Upper lobe of right lung (tissue), 1 donor: Measurements from ENCODE around the gene SIPA1L2. TPM values are rescaled to one million over a fixed set of nuclear protein-coding genes. Genes with fewer than 3 reads are reported as not detected.

Experiments
- ATAC-seq: fragments of 200-7000 bp; cut with Tn5 transposase; one replicate; pipeline ENCODE4 v1.9.1; 2020; ENCODE audit warnings: mild to moderate bottlenecking, moderate library complexity
- DNase-seq: peaks from one replicate; pipeline ENCODE4 v3.0.0-alpha.2; 2020
- H3K27ac ChIP-seq: fragments of 200-600 bp; one replicate; pipeline ENCODE4 v1.8.0; 2022
- H3K27me3 ChIP-seq: fragments of 200-600 bp; one replicate; pipeline ENCODE4 v1.8.0; 2022; ENCODE audit warnings: mild to moderate bottlenecking
- H3K36me3 ChIP-seq: fragments of 200-600 bp; one replicate; pipeline ENCODE4 v1.8.0; 2022
- H3K4me1 ChIP-seq: fragments of 200-600 bp; one replicate; pipeline ENCODE4 v1.8.0; 2022
- H3K4me3 ChIP-seq: fragments of 200-600 bp; one replicate; pipeline ENCODE4 v1.8.0; 2022; ENCODE audit warnings: mild to moderate bottlenecking
- H3K9me3 ChIP-seq: fragments of 200-600 bp; one replicate; pipeline ENCODE4 v1.8.0; 2022
- CTCF ChIP-seq: fragments of 200-600 bp; IDR thresholded peaks from one replicate; pipeline ENCODE4 v1.8.0; 2022; ENCODE audit warnings: antibody characterized with exemption
- intact Hi-C: fragments of 100-400 bp; cut with DNase I; formaldehyde crosslinking; loops from one replicate; pipeline ENCODE4 v1.11.0; 2022
- total RNA-seq: library from RNA; stranded (reverse); fragmentation: NEBNext Ultra II Directional; extraction: Animal tissue kit (Norgen Biotek cat#: 25700); gene quantifications from one replicate; pipeline ENCODE4 v1.2.1, GENCODE V29; 2021
- donor health status: DM: no; HTN: yes; CAD: no; lungs with severe emphysema.

The SIPA1L2 gene
- total RNA-seq, 1 donor from 2014 or later, result 38.3 TPM

DNA sequence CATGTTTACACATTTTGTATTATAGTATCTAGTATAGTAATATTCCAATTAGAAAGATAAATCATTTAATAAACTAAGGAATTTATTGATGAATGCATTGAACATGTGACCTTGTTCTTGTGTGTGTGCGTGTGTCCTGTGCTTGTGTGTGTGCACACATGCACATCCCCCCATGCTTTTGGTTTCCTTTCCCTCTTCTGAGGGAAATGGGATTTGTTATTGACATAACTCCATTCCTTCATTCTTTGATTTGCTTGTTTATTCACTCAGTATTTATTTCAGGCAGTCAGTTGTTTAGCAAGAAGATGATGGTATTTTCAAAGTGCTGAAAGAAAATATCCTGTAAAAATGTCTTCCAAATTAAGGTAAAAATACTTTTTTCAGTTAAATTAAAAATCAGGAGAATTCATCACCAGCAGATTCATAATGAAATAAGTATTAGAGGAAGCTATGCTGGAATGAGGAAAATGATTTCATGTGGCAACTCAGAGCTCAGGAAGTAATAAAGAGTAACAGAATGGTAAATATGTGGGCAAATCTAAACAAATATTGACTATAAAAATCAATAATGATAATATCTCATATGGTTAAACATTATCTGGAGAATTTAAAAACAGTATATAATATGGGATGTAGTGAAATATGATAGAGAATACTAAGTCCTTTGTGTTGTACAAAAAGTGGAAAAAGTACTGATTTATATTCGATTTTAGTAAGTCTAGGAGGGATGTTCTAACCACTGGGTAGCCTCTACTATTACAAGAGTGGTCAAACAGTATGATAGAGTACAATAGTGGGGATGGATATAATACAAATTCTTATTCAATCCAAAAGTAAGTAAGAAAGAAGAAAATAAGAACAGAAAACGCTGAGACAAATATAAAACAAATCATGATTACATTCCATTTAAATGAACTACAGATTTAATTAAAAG lies 35.2 kb upstream of the SIPA1L2 start:
- H3K9me3 ChIP-seq, result no peaks in the 10 kb centered on the region
- intact Hi-C loops, result no loop called here
- ATAC-seq, result no peak

DNA sequence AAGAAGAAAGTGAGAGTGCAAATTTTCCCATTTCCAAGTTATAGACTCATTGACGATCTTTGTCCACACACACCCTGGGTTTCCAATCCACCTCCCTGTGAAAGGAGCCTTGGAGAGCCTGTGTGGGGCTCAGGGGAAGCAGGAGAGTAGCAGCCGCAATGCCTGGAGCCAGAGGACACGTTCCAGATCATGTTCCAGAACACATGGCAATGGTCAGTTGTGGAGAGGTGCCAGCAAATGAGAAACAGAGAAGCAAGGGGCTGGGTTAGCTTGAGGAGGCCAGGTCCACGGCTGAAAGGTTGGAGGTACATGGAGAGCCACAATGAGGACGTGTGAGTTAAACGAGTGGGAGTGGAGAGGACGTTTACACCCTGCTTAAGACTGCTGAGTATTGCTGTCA lies 33.0 kb upstream of the SIPA1L2 start:
- no peaks in the 10 kb centered on the region for H3K9me3 ChIP-seq
- no peak for TF ChIP-seq CTCF
- ATAC-seq, result no peak
- H3K36me3 ChIP-seq, result no peaks in the 10 kb centered on the region
- H3K27me3 ChIP-seq, result no peaks in the 10 kb centered on the region
- no peak overlapping the region for H3K27ac ChIP-seq
- no peak for DNase-seq
- no peaks in the 10 kb centered on the region for H3K4me1 ChIP-seq
- intact Hi-C loops, result no loop called here
- H3K4me3 ChIP-seq, result no peak overlapping the region

More for the DNA sequence above, 35.2 kb upstream of the SIPA1L2 start:
- no peaks in the 10 kb centered on the region for H3K4me1 ChIP-seq
- H3K36me3 ChIP-seq, result no peaks in the 10 kb centered on the region
- H3K4me3 ChIP-seq, result no peak overlapping the region
- DNase-seq, result no peak
- TF ChIP-seq CTCF, result no peak
- H3K27me3 ChIP-seq, result no peaks in the 10 kb centered on the region
- H3K27ac ChIP-seq, result no peak overlapping the region

DNA sequence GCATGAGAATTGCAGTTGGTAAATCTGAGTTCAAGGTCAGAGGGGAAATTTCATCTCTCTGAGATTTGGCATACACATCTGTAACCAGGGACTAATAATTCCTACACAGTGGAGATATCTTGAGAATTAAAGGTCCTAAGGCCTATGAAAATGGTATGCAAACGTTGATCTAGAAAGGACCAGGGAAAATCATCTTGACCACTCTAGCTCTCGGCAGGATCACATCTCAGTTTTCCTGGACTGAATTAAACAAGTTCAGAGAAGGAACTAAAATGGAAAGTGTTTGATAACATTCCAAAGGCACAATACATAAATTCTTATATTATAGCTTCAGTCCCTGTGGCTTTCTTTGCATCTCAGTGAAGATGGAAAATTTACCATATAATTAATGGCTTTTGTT lies 28.5 kb upstream of the SIPA1L2 start:
- Histone ChIP-seq H3K27ac (no peak overlapping the region), H3K27me3 (no peaks in the 10 kb centered on the region), H3K36me3 (no peaks in the 10 kb centered on the region), H3K4me3 (no peak overlapping the region), H3K9me3 (no peaks in the 10 kb centered on the region), H3K4me1 (no peaks in the 10 kb centered on the region)
- ATAC-seq (no peak), DNase-seq (no peak)
- TF ChIP-seq CTCF, result no peak
- intact Hi-C loops, result no loop called here

GRCh38 chr1:232657426-232658005 lies 27.6 kb upstream of the SIPA1L2 start:
- no peaks in the 10 kb centered on the region for H3K36me3 ChIP-seq
- no peaks in the 10 kb centered on the region for H3K27me3 ChIP-seq
- no peak for DNase-seq
- no peaks in the 10 kb centered on the region for H3K9me3 ChIP-seq
- ATAC-seq, result no peak
- no peak for TF ChIP-seq CTCF
- H3K27ac ChIP-seq, result no peak overlapping the region
- H3K4me3 ChIP-seq, result no peak overlapping the region
- intact Hi-C loops, result no loop called here
- no peaks in the 10 kb centered on the region for H3K4me1 ChIP-seq

GRCh38 chr1:232655746-232656085 lies 25.8 kb upstream of the SIPA1L2 start:
- intact Hi-C loops, result no loop called here
- Histone ChIP-seq H3K27me3 (no peaks in the 10 kb centered on the region), H3K36me3 (no peaks in the 10 kb centered on the region), H3K9me3 (no peaks in the 10 kb centered on the region), H3K4me1 (no peaks in the 10 kb centered on the region), H3K4me3 (no peak overlapping the region), H3K27ac (no peak overlapping the region)
- DNase-seq (no peak), ATAC-seq (no peak)
- TF ChIP-seq CTCF, result no peak
